HG02885 (cell line): ENCODE results near the gene AMMECR1L.
A peak's percentile ranks its signal among the peaks of the same experiment; 100 is the strongest.
"Not testable (repeated sequence)": the region's sequence is repeated elsewhere in the genome, so short reads cannot be mapped to it uniquely, and the experiment has no call there.

Experiments
- ATAC-seq: cut with Tn5 transposase; IDR thresholded peaks from one replicate; pipeline ENCODE4 v1.9.1; 2021; ENCODE audit warnings: mild to moderate bottlenecking; ENCODE audit not compliant: unreplicated experiment, poor library complexity

Gene AMMECR1L

GRCh38 chr2:127885780-127886592, at the start of gene AMMECR1L:
AMMECR1L (minus strand) TSS chr2:127885956; CDS start chr2:127874234, 11,722 bp downstream.
- ATAC-seq = peak; percentile 93

GRCh38 chr2:127935337-127935736, 49.6 kb upstream of the AMMECR1L start:
- no peak for ATAC-seq

- no peak for ATAC-seq
These were observed 46.6 kb upstream of the AMMECR1L start for GRCh38 chr2:127932199-127932876.

- no peak for ATAC-seq
These were observed 43.7 kb upstream of the AMMECR1L start for GRCh38 chr2:127929449-127929848.

GRCh38 chr2:127927384-127927783, 41.6 kb upstream of the AMMECR1L start:
- ATAC-seq = no peak

GRCh38 chr2:127917916-127918315, 32.2 kb upstream of the AMMECR1L start:
- ATAC-seq = no peak

GRCh38 chr2:127913808-127914457, 28.2 kb upstream of the AMMECR1L start:
- no peak for ATAC-seq

GRCh38 chr2:127911737-127912136, 26.0 kb upstream of the AMMECR1L start:
- ATAC-seq = no peak

GRCh38 chr2:127910415-127910814, 24.7 kb upstream of the AMMECR1L start:
- no peak for ATAC-seq

GRCh38 chr2:127909019-127909418, 23.3 kb upstream of the AMMECR1L start:
- no peak for ATAC-seq

GRCh38 chr2:127907733-127908400, 22.1 kb upstream of the AMMECR1L start:
- ATAC-seq = not testable (repeated sequence)

GRCh38 chr2:127906206-127906926, 20.6 kb upstream of the AMMECR1L start:
- no peak for ATAC-seq

- no peak for ATAC-seq
These were observed 15.7 kb upstream of the AMMECR1L start for GRCh38 chr2:127901339-127902056.

GRCh38 chr2:127897531-127898211, 11.9 kb upstream of the AMMECR1L start:
- ATAC-seq = no peak

- ATAC-seq = no peak
These were observed 7.7 kb upstream of the AMMECR1L start for GRCh38 chr2:127893494-127893893.

GRCh38 chr2:127893033-127893432, 7.3 kb upstream of the AMMECR1L start:
- no peak for ATAC-seq

GRCh38 chr2:127891811-127892210, 6.1 kb upstream of the AMMECR1L start:
- no peak for ATAC-seq

- ATAC-seq = not testable (repeated sequence)
These were observed 5.0 kb upstream of the AMMECR1L start for GRCh38 chr2:127890756-127891155.

- no peak for ATAC-seq
These were observed 3.0 kb upstream of the AMMECR1L start for GRCh38 chr2:127888772-127889171.
